Middle frontal gyrus (tissue), 1 donor: Measurements from ENCODE around the gene CEMIP.

Source experiments
- DNase-seq: peaks from one replicate; pipeline ENCODE4 v3.0.0-alpha.2; 2015; ENCODE audit warnings: low spot score; ENCODE audit errors: extremely low spot score

CEMIP gene

GRCh38 chr15:80926126-80926525 is 147.0 kb downstream of the CEMIP start:
- DNase-seq, result no peak

GRCh38 chr15:80929225-80929624 is 150.1 kb downstream of the CEMIP start:
- DNase-seq, result no peak

- DNase-seq, result no peak
Measured at GRCh38 chr15:80929689-80930088, 150.5 kb downstream of the CEMIP start.

- no peak for DNase-seq
Measured at GRCh38 chr15:80931191-80931590, 152.0 kb downstream of the CEMIP start.

GRCh38 chr15:80931721-80932512 is 152.7 kb downstream of the CEMIP start:
- DNase-seq, result no peak

GRCh38 chr15:80932513-80932815 is 153.3 kb downstream of the CEMIP start:
- no peak for DNase-seq

GRCh38 chr15:80932989-80933388 is 153.8 kb downstream of the CEMIP start:
- no peak for DNase-seq

- peak; percentile 16 for DNase-seq
Measured at GRCh38 chr15:80934761-80935221, 155.6 kb downstream of the CEMIP start.

- no peak for DNase-seq
Measured at GRCh38 chr15:80936288-80937078, 157.3 kb downstream of the CEMIP start.

- no peak for DNase-seq
Measured at GRCh38 chr15:80937718-80938117, 158.5 kb downstream of the CEMIP start.

GRCh38 chr15:80939216-80939615 is 160.0 kb downstream of the CEMIP start:
- no peak for DNase-seq

- no peak for DNase-seq
Measured at GRCh38 chr15:80940331-80940730, 161.2 kb downstream of the CEMIP start.

GRCh38 chr15:80940851-80941250 is 161.7 kb downstream of the CEMIP start:
- DNase-seq, result no peak

GRCh38 chr15:80942266-80942665 is 163.1 kb downstream of the CEMIP start:
- DNase-seq, result no peak

GRCh38 chr15:80942746-80943565 is 163.8 kb downstream of the CEMIP start:
- peak; percentile 34 for DNase-seq

GRCh38 chr15:80944818-80945217 is 165.6 kb downstream of the CEMIP start:
- DNase-seq, result no peak

- no peak for DNase-seq
Measured at GRCh38 chr15:80945605-80946004, 166.4 kb downstream of the CEMIP start.

- DNase-seq, result no peak
Measured at GRCh38 chr15:80946576-80946975, 167.4 kb downstream of the CEMIP start.

GRCh38 chr15:80948651-80949292 is 169.6 kb downstream of the CEMIP start:
- DNase-seq, result no peak

GRCh38 chr15:80949756-80950155 is 170.6 kb downstream of the CEMIP start:
- no peak for DNase-seq
